GM21367 (cell line): Measurements from ENCODE around the gene TMEM127.
A peak's percentile ranks its signal among the peaks of the same experiment; 100 is the strongest.
"Not testable (repeated sequence)": the region's sequence is repeated elsewhere in the genome, so short reads cannot be mapped to it uniquely, and the experiment has no call there.

Experiments used
- ATAC-seq: cut with Tn5 transposase; IDR thresholded peaks from one replicate; pipeline ENCODE4 v1.9.1; 2021; ENCODE audit not compliant: unreplicated experiment

The TMEM127 gene

GRCh38 chr2:96243843-96244242 lies 22.0 kb downstream of the TMEM127 start:
- no peak for ATAC-seq

- peak; percentile 74 for ATAC-seq
Measured at GRCh38 chr2:96241900-96242611, 23.7 kb downstream of the TMEM127 start.

GRCh38 chr2:96241227-96241626 lies 24.6 kb downstream of the TMEM127 start:
- ATAC-seq = no peak

GRCh38 chr2:96240341-96241038 lies 25.3 kb downstream of the TMEM127 start:
- ATAC-seq = no peak

GRCh38 chr2:96239745-96240264 lies 26.0 kb downstream of the TMEM127 start:
- ATAC-seq = no peak

GRCh38 chr2:96239091-96239490 lies 26.7 kb downstream of the TMEM127 start:
- ATAC-seq = no peak

GRCh38 chr2:96238266-96238665 lies 27.5 kb downstream of the TMEM127 start:
- no peak for ATAC-seq

GRCh38 chr2:96236882-96237281 lies 28.9 kb downstream of the TMEM127 start:
- ATAC-seq = no peak

GRCh38 chr2:96233880-96234316 lies 31.9 kb downstream of the TMEM127 start:
- ATAC-seq = peak; percentile 82

GRCh38 chr2:96233436-96233835 lies 32.4 kb downstream of the TMEM127 start:
- no peak for ATAC-seq

GRCh38 chr2:96231316-96231715 lies 34.5 kb downstream of the TMEM127 start:
- no peak for ATAC-seq

- ATAC-seq = peak; percentile 62
Measured at GRCh38 chr2:96225016-96225533, 40.7 kb downstream of the TMEM127 start.

GRCh38 chr2:96221106-96221505 lies 44.7 kb downstream of the TMEM127 start:
- ATAC-seq = not testable (repeated sequence)

- not testable (repeated sequence) for ATAC-seq
Measured at GRCh38 chr2:96219959-96220358, 45.8 kb downstream of the TMEM127 start.

- no peak for ATAC-seq
Measured at GRCh38 chr2:96218508-96219131, 47.2 kb downstream of the TMEM127 start.

GRCh38 chr2:96214554-96214953 lies 51.2 kb downstream of the TMEM127 start:
- ATAC-seq = no peak

GRCh38 chr2:96213379-96213778 lies 52.4 kb downstream of the TMEM127 start:
- ATAC-seq = no peak

- no peak for ATAC-seq
Measured at GRCh38 chr2:96212339-96212738, 53.5 kb downstream of the TMEM127 start.

GRCh38 chr2:96209729-96210085 lies 56.1 kb downstream of the TMEM127 start:
- ATAC-seq = no peak

- no peak for ATAC-seq
Measured at GRCh38 chr2:96209011-96209728, 56.6 kb downstream of the TMEM127 start.
